Mesothelial cell of epicardium (in vitro differentiated cells): ENCODE data around the gene GP9. TPM values are rescaled to one million over a fixed set of nuclear protein-coding genes. Genes with fewer than 3 reads are reported as not detected.

Experiments used
- DNase-seq, 2 experiments: peaks; one replicate each; pipeline ENCODE4 v3.0.0; 2021; ENCODE audit warnings: low spot score in 2 of 2; ENCODE audit not compliant: unreplicated experiment in 2 of 2
- H3K27ac Mint-ChIP-seq: 2 replicates; pipeline ENCODE4 v1.8.0; 2021; ENCODE audit warnings: mixed read lengths
- H3K27me3 Mint-ChIP-seq: 2 replicates; pipeline ENCODE4 v1.8.0; 2021; ENCODE audit warnings: low read depth, mixed read lengths
- H3K36me3 Mint-ChIP-seq: 2 replicates; pipeline ENCODE4 v1.8.0; 2021; ENCODE audit warnings: mixed read lengths
- H3K4me1 Mint-ChIP-seq: 2 replicates; pipeline ENCODE4 v1.8.0; 2021; ENCODE audit warnings: mixed read lengths
- H3K4me3 Mint-ChIP-seq: 2 replicates; pipeline ENCODE4 v1.8.0; 2021; ENCODE audit warnings: mild to moderate bottlenecking, moderate library complexity, mixed read lengths
- H3K9me3 Mint-ChIP-seq: 2 replicates; pipeline ENCODE4 v1.8.0; 2021; ENCODE audit warnings: mixed read lengths
- total RNA-seq: library from RNA; stranded (reverse); gene quantifications from 3 replicates; pipeline ENCODE4 v1.2.1, GENCODE V29; 2021
- TF ChIP-seq, protein P1 (sequence below): fragments of 200-600 bp; sonication (generic); IDR thresholded peaks from one replicate; pipeline ENCODE4 v1.5.0; 2021; ENCODE audit warnings: antibody characterized with exemption; ENCODE audit not compliant: unreplicated experiment

Gene GP9
- total RNA-seq, 1 donor from 2014 or later, result not detected

DNA sequence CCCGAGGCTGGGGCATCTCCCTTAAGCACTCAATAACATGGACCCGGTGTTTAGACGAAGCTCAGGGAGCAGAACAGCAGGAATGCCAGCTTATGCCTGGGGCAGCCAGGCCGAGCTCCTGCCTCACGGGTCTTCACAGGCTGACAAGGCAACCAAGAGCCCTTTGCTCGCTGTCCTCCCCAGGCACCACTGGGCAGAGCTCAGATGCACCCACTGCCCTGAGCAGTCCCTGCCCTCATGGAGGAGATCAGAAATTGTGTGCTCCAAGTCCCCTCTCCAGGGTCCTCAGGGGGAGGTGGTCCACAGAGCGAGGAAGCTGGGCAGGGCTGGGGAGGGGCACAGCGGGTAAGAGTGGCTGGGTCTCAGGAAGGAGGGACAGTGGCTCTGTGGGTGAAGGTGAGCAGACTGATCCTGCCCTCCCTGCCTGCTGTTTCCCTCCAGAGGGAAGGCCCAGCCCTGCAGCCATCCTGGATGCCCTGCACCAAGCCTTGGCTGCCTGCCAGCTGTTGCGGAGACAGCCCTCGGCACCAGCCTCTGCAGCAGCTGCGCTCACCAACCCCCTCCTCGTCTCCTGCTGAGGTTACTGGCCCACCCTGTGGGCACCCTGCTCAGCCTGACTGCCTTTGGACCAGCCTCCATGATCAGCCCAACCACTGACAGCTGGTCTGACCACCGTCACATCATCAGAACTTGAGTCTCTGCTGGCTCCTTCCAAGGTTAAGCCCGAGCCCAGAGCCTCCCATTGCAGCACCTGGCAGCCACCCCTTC lies 21.1 kb upstream of the GP9 start:
- DNase-seq, result peak in 1 of 2 experiments; percentile 66
- TF ChIP-seq, protein P1, sequence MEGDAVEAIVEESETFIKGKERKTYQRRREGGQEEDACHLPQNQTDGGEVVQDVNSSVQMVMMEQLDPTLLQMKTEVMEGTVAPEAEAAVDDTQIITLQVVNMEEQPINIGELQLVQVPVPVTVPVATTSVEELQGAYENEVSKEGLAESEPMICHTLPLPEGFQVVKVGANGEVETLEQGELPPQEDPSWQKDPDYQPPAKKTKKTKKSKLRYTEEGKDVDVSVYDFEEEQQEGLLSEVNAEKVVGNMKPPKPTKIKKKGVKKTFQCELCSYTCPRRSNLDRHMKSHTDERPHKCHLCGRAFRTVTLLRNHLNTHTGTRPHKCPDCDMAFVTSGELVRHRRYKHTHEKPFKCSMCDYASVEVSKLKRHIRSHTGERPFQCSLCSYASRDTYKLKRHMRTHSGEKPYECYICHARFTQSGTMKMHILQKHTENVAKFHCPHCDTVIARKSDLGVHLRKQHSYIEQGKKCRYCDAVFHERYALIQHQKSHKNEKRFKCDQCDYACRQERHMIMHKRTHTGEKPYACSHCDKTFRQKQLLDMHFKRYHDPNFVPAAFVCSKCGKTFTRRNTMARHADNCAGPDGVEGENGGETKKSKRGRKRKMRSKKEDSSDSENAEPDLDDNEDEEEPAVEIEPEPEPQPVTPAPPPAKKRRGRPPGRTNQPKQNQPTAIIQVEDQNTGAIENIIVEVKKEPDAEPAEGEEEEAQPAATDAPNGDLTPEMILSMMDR, result no peak
- Mint-ChIP-seq H3K4me3 (no peak overlapping the region), H3K4me1 (peaks cover 4% of the 10 kb centered on the region), H3K36me3 (no peaks in the 10 kb centered on the region), H3K9me3 (peaks cover 12% of the 10 kb centered on the region), H3K27ac (no peak overlapping the region), H3K27me3 (peaks cover 32% of the 10 kb centered on the region)

DNA sequence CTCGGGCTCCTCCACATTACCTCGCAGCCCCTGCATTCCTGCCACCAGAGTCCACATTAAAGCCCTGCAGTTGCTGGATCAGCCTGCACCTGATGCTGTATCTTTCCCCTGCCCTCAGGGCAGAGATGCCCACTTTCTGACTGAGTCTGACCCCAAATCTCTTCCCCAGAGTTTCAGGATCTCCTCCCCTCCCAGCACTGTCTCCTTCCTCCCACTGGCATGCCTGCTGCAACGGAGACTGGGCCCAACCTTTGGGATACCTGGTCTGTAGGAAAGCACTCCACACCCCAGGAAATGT lies 20.6 kb upstream of the GP9 start:
- Mint-ChIP-seq H3K9me3 (peaks cover 17% of the 10 kb centered on the region), H3K27me3 (peaks cover 32% of the 10 kb centered on the region), H3K4me3 (no peak overlapping the region), H3K36me3 (peaks cover 3% of the 10 kb centered on the region), H3K27ac (no peak overlapping the region), H3K4me1 (peaks cover 4% of the 10 kb centered on the region)
- TF ChIP-seq, protein P1, result no peak
- DNase-seq, result no peak

DNA sequence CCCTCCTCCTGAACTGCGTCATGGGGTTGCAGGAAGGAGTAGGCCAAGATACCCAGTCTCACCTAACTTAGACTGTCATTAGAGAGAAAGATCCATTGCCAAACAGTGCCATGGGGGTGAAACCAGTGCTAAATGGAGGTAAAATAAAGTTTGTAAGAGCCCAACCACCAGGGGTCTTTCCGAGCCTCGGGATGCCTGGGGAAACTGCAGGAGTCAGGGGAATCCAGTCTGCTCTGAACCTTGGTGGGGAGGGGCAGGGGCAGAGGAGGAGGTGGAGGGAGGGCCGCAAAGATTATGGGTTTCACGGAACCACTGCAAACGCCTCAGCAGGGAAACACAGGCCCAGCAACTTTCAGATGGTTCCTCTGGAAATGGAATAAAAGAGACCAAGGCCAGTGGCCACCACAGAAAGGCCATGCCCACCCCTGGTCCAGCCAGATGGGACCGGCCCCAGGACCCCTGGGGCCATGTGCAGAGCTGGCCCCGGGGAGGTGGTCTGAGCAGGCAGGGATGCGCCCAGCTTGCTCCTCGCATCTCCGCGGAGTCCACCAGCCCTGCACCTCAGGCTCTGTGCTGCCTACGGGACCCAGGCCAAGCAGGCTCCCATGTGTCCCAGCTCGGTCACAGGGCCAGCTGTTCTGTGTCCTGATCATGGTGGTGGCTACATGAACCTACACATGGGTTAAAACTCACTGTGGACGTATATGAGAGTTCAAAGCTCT lies 19.8 kb upstream of the GP9 start:
- Mint-ChIP-seq H3K4me1 (peaks cover 4% of the 10 kb centered on the region), H3K4me3 (no peak overlapping the region), H3K27ac (no peak overlapping the region), H3K9me3 (peaks cover 17% of the 10 kb centered on the region), H3K27me3 (peaks cover 32% of the 10 kb centered on the region), H3K36me3 (peaks cover 3% of the 10 kb centered on the region)
- DNase-seq, result no peak
- TF ChIP-seq, protein P1, result no peak

DNA sequence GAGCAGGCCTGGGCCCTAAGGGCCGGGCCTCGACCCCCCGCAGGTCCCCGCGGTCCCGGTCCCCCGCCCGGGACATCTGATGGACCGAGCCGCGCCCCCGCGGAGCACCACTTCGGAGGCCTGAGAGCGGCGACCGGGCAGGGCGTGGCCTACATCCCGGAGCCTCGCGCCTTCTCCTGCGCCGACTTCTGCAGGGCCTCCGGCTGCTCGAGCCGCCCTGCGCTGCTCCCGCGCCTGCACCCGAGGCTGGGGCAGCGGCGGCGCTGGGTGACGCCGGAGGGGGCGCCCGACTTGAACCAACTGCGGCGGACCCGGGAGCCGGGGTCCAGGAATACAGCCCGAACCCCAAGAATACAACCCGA lies 14.9 kb upstream of the GP9 start:
- peaks cover 8% of the 10 kb centered on the region for H3K36me3 Mint-ChIP-seq
- peaks cover 29% of the 10 kb centered on the region for H3K27me3 Mint-ChIP-seq
- DNase-seq, result no peak
- H3K9me3 Mint-ChIP-seq, result peaks cover 24% of the 10 kb centered on the region
- H3K27ac Mint-ChIP-seq, result no peak overlapping the region
- no peak overlapping the region for H3K4me3 Mint-ChIP-seq
- TF ChIP-seq, protein P1, result no peak
- H3K4me1 Mint-ChIP-seq, result no peaks in the 10 kb centered on the region

DNA sequence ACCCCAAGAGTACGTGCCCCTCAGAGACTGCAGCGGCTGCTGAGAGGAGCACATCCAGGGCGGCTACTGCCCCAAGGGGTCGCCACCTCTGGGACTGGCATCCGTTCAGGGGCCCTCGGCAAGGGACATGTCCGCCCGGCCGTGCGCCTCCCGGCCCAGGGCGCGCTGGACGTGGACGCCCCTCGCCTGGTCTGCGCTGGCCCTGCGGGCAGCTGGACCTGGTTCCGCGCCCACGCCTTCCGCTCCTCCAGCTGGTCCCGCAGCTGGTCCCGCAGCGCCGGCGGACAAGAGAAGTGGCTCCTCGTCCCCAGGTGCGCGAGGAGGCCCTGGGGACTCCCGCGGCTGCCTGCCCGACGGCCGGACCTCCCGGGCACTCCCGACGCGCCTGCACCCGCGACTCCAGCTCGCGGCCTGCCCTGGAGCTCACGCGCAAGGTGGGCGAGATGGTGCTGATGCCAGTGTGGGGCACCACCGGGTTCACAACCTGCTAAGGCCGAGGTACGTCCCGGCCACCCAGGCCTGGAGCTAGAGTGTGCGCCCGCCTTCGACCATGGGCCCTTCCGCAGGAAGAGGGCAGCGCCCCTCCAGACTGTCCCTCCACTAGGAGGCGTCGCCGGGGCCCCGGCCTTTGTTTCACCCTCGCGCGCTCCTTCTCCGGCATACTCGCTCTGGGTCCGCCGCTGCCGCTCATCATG lies 14.4 kb upstream of the GP9 start:
- peaks cover 8% of the 10 kb centered on the region for H3K36me3 Mint-ChIP-seq
- H3K4me3 Mint-ChIP-seq, result no peak overlapping the region
- H3K27me3 Mint-ChIP-seq, result peaks cover 29% of the 10 kb centered on the region
- TF ChIP-seq, protein P1, result no peak
- no peak overlapping the region for H3K27ac Mint-ChIP-seq
- peaks cover 24% of the 10 kb centered on the region for H3K9me3 Mint-ChIP-seq
- H3K4me1 Mint-ChIP-seq, result no peaks in the 10 kb centered on the region
- DNase-seq, result no peak
